Effector CD8-positive, alpha-beta T cell (primary cell): Measurements from ENCODE around the gene MAPK7.

Experiments used
- DNase-seq: peaks from one replicate; lab custom pipeline; 2025; lab: John Stamatoyannopoulos, UW

The MAPK7 gene

DNA sequence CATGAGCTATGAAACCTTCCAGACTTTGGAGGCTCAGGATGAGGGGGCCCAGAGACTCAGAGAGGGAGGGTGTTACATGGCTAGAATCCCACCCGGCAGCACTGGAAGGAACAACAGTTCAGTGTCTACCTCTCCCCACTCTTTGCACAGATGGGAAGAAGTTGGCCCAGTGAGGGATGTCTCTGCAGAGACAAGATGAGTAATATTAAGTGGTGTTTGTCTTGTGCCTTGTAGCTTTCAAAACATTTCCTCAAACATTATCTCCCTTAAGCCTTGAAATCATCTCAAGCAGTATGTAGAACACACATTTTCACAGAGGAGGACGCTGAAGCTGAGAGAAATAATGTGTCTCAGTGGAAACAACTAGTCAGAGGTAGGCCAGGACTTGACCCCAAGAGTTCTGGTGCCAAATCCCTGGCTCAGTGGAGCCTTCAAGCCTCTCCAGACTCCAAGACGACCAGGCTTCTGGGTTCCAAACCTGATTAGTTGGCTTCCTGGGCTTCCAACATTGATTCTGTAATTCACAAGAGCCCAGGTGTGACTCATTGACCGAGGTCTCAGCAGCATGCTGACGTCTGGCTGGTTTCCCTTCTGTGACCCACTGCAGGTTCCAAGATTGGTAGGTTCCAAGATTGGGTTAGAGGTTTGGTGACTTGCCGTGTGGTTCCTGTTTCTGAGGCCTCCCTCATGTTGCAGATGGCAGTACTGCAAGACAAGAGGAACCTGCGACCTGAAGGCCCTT lies 40.1 kb downstream of the MAPK7 start:
- no peak for DNase-seq

DNA sequence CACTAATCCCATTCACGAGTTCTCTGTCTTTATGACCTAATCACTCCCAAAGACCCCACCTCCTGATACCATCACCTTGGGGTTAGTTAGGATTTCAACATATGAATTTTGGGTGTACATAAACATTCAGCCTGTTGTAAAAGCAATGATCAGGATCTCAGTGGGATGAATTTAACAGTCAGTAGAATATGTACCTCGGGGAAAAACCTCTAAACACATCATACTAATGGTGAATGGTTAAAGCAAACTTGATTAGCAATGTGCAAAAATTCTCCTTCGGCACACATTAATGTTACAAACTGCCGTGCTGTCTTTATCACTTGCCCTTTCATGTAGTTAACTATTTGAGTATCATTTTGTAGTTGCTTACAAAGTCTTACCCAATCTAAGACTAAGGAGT lies 42.9 kb downstream of the MAPK7 start:
- DNase-seq = no peak

DNA sequence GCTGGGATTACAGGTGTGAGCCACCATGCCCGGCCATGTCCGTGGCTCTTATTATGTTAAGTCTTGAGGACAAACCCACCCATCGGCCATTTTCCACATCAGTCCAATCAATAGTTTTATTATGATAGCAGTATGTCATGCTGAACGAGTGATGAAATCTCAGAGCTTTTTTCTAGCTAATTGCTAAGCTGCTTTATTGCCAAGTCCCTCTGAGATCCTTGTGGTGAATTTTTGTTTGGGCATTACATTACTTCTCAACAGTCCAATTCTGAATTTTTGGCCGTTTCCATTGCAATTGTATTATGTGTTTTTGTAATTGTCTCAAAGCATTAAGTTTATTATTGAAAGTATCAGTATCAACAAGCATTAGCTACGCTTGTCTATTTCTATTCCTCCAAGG lies 43.6 kb downstream of the MAPK7 start:
- no peak for DNase-seq

DNA sequence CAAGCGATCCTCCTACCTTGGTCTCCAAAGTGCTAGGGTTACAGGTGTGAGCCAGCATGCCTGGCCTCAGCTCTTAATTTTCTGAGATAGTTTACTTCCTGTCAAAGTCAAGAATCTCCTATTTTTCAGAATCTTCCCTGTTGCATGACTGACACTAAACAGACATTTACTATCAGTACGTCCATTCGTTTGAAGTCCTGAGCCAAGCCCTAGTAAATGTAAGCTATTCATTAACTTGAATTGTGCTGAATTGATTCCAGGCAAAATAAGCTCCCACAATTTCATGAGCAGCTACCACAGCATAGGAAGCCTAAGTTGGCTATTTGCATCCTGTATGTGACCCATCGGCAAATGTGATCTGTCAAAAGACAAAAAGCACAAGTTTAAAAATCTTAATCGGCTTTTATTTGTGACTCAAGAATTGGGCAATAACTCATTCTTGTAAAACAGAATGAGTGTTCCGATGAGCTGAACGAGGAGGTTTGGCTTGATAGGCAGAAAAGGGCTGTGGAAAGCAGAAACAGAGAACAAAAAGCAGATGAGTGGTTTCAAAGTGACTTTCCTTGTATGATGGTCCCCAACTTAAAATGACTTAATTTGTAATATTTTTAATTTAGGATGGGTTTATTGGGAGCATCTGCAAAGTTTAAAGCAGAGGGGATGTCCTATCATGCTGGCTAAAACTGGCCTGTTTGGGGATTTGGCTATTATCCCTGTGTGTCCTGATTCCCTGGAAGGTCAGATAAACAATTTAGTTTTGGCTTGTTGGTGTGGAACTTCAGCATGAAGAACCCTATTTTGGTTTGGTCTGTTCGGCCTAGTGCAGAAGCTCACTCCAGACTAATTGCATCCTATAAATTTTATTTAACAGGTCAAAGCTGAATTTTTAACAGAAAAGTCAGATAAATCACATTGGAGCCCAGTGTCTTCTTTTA lies 46.9 kb downstream of the MAPK7 start:
- DNase-seq = no peak

DNA sequence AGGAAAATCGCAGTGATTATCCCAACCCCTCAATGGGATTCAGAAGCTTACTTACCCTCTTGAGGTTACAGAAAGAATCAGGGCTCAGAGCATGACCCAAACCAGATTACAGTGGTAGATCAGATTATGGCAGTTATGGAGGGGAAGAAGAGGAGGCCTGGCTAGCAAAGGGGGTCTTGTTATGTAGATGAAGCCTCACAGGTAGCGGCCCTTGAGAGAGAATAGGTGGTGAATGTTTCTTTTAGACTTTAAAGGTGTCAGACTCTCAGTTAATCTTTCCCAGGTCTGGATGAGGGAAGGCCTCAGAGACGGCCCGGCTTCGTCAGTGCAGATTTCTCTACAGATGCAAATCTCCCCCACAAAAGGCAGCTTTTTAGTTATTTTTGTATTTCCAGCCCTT lies 48.3 kb downstream of the MAPK7 start:
- no peak for DNase-seq

DNA sequence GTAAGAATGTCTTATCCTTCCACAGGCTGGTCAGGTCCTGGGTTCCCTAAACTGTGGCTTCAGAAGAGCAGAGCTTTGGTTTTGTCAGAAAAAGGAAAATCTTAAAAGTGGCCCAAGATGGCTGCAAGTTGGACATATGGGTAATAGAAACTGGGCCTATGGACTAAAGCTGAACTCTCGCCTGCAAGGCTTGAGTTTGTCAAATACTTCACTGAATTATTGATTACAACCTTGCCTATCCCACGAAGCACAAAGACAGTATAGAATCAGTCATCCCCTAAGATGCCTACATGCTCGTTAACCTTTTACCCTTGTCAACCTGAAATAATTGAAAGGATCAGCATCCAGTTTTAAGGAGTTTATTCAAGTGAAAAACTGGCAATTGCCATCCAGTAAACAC lies 53.4 kb downstream of the MAPK7 start:
- DNase-seq = no peak
